Astrocyte (in vitro differentiated cells and primary cell): ENCODE results near the gene UBL7.

Source experiments
- EZH2 ChIP-seq: IDR thresholded peaks from 2 replicates; pipeline ENCODE4 v1.6.1; 2012; ENCODE audit warnings: mild to moderate bottlenecking, low read length, inconsistent platforms; ENCODE audit not compliant: insufficient read depth
- TF ChIP-seq, protein P1 (sequence below): IDR thresholded peaks from 2 replicates; pipeline ENCODE4 v1.5.1; 2011; ENCODE audit warnings: low read depth, mild to moderate bottlenecking, inconsistent platforms, low read length, moderate library complexity; ENCODE audit not compliant: insufficient read depth

- TF ChIP-seq, protein P1, sequence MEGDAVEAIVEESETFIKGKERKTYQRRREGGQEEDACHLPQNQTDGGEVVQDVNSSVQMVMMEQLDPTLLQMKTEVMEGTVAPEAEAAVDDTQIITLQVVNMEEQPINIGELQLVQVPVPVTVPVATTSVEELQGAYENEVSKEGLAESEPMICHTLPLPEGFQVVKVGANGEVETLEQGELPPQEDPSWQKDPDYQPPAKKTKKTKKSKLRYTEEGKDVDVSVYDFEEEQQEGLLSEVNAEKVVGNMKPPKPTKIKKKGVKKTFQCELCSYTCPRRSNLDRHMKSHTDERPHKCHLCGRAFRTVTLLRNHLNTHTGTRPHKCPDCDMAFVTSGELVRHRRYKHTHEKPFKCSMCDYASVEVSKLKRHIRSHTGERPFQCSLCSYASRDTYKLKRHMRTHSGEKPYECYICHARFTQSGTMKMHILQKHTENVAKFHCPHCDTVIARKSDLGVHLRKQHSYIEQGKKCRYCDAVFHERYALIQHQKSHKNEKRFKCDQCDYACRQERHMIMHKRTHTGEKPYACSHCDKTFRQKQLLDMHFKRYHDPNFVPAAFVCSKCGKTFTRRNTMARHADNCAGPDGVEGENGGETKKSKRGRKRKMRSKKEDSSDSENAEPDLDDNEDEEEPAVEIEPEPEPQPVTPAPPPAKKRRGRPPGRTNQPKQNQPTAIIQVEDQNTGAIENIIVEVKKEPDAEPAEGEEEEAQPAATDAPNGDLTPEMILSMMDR: no peak
- no peak for TF ChIP-seq EZH2
Measured at GRCh38 chr15:74499366-74499765, 38.4 kb upstream of the UBL7 start.
